ENCODE measurements around the gene DMGDH.

The DMGDH gene

DNA sequence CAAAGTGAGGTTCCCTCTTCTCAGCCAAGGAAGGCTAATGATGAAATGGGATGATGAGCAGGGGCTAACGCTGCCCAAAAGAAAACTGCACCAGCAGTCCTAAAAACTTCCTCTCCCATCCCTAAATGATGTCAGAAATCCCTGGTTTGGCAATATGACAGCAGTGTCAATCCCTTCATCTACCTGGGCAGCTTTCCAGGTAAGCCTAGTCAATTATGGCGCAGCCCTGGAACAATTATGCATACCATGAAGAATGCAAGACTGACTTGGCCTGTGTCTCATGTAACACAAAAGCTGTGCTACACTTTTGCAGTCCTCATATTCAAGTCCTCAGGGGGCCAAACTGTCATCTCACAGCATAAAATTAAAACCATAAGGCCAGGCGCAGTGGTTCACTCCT lies 7.0 kb downstream of the DMGDH start:
- DNase-seq: no peak

GRCh38 chr5:79059674-79060073 lies 9.8 kb downstream of the DMGDH start:
- DNase-seq: no peak

DNA sequence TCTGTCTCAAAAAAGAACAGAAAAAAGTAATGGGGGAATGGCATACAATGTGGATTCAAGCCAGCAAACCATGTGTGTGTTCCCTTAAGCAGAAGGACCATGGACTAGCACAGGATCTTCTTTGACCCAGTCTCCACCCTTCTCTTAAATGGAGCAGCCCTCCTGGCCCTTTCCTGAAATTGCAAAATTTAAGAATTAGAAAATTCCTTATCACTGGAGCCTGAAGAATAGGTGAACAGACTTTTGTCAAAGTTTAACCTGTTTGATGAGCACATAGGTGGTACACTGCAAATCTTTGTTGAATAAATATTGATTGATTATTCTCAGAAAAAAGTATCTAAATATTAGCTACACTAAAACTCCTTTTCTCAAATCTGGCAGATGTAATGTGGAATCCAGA lies 12.6 kb downstream of the DMGDH start:
- DNase-seq: no peak

GRCh38 chr5:79055017-79055416 lies 14.5 kb downstream of the DMGDH start:
- no peak for DNase-seq

GRCh38 chr5:79053321-79053720 lies 16.2 kb downstream of the DMGDH start:
- DNase-seq: no peak

GRCh38 chr5:79050498-79050897 lies 19.0 kb downstream of the DMGDH start:
- no peak for DNase-seq

GRCh38 chr5:79048437-79048836 lies 21.0 kb downstream of the DMGDH start:
- no peak for DNase-seq

DNA sequence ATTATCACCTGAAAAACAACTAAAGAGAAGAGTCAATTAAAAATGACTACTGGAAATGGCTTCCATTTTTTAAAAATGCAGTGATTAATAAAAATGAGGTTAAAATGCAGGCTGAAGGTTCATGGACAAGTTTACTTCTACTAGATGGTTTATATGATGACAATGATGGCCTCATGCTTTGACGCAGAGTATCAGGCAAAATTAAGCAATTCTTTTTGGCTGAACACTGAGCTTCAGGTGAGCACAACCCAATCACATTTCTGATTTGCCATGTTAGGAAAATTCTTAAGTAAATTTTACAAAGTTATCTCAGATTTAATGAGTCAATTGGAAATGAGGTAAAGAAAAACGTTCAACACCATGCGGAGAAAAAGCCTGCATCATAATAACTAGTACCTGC lies 22.3 kb downstream of the DMGDH start:
- no peak for DNase-seq

GRCh38 chr5:79042188-79042587 lies 27.3 kb downstream of the DMGDH start:
- DNase-seq: no peak

- DNase-seq: no peak
Observed at GRCh38 chr5:79036769-79037168, 32.7 kb downstream of the DMGDH start.

- no peak for DNase-seq
Observed at GRCh38 chr5:79035237-79035636, 34.2 kb downstream of the DMGDH start.

DNA sequence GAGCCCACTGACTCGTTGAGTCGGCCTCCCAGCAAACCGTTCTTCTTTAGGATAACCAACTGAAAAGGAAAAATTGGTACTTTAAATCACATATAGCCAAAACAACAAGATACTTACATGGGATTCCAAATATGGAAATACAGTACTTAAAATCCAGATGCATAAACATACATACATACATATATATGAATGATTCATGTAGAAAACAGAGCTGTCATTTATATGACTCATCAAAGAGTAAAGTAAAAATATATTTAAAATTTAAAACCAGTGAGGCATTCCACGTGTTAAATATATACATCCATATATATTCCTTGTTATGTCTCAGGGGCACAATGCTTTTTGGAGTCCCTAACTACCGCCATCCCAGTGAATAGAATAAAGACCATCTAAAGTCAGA lies 36.7 kb downstream of the DMGDH start:
- no peak for DNase-seq

DNA sequence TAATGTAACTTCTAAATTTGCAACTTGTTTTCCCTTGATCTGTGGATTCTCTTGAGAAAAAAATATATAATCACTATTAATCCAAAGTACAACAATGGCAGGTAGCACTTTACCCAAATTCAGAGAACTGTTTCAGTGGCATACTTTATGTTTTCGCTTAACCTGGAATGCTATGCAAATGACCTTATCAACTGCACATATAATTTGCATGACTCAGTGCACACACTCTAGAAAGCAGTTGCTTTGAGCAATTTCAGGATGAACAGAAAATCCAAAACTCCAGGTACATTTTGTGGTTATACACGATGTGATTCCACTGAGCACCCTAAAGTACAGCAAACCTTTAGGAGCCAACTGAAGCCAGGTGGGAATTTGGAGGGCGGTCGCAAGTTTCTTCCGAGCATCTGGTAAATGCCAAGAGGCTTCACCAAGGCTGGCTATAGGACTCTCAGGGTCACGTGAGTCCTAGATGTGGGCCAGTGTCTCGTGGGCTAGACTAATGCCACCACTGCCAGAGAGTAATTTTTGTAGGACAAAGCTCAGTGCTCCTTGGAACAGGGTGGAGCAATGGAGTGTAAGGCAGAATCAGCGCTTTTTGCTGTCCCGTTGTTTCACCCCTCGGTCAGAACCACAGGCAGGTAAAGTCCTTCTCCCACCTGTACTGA lies 37.3 kb downstream of the DMGDH start:
- peak; percentile 48 for DNase-seq

GRCh38 chr5:79031485-79031867 lies 38.0 kb downstream of the DMGDH start:
- DNase-seq: no peak

DNA sequence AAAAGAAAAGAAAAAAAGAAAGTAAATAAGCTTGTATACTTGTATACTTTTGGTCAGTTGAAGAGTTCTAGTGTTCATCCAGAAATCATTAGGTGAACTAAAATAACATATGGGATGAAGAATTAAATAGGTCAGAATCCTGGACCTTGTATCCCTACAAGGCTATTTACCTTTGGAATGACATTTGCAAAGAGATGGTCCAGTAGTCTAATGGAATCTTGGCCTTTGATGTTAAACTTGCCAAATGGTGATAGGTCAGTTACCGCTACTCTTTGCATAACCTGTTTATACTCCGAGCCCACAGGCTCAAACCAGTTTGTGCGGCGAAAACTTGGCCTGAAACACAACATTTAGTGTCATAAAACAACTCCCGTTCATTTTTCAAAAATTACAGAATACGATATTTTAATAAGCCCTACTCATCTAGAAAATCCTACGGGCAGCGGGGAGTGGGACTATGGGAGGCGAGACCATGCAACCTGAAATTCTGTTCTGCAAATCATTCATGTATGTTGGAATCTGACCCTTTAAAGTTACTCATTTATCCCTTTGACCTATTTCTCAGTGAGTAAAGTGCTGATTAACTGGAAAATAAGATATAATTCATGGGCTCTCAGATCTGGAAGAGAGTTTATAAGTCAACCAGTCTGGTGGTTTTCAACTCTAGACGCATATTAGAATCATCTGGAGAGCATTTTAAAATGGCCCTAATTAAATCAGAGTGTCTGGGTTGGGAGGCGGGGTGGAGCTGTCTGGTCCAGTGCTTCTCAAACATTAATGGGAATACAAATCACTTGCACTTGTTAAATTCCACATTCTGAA lies 38.6 kb downstream of the DMGDH start:
- no peak for DNase-seq

- peak; percentile 34 for DNase-seq
Observed at GRCh38 chr5:79025054-79025472, 44.4 kb downstream of the DMGDH start.

- no peak for DNase-seq
Observed at GRCh38 chr5:79023947-79024346, 45.5 kb downstream of the DMGDH start.

- DNase-seq: no peak
Observed at GRCh38 chr5:79023348-79023747, 46.1 kb downstream of the DMGDH start.

GRCh38 chr5:79022771-79023170 lies 46.7 kb downstream of the DMGDH start:
- no peak for DNase-seq

- no peak for DNase-seq
Observed at GRCh38 chr5:79021753-79022152, 47.7 kb downstream of the DMGDH start.

GRCh38 chr5:79020861-79021561 lies 48.5 kb downstream of the DMGDH start:
- DNase-seq: peak; percentile 37

DNA sequence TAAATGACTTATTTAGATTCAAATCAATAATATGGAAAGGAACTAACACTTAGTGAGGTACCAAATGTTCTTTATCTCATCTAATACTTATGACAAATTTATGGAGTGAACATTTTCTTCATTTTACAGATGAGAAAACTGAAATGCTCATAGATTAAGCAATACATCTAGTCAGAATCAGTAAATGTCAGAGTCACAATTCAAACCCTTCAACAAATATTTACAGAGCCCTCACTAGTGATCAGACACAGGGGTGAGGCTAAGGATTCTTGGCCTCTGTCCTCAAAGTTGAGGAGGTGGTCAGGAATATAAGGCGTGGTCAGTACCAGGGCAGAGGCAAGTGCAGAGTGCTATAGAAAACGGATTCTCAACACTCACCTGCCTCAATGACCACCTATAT lies 54.8 kb downstream of the DMGDH start:
- DNase-seq: no peak

- DNase-seq: no peak
Observed at GRCh38 chr5:79011869-79012268, 57.6 kb downstream of the DMGDH start.

GRCh38 chr5:79011219-79011836 lies 58.1 kb downstream of the DMGDH start:
- no peak for DNase-seq
